Measurements from ENCODE around the gene TOMM40L. TPM values are rescaled to one million over a fixed set of nuclear protein-coding genes. Genes with fewer than 3 reads are reported as not detected.

The TOMM40L gene
- 12.5 and 21.6 TPM in 2 replicates for total RNA-seq
- 12.6 and 13.6 TPM in 2 replicates for polyA plus RNA-seq

GRCh38 chr1:161225534-161226319, at the start of gene TOMM40L:
TOMM40L (plus strand) TSS chr1:161226060; CDS start chr1:161226490, 430 bp downstream.
- no peaks in the 10 kb centered on the region for H3K27me3 ChIP-seq
- peak within 1 kb of the TSS; percentile 73 for H3K27ac ChIP-seq
- no peaks in the 10 kb centered on the region for H3K36me3 ChIP-seq
- peaks cover 8% of the 10 kb centered on the region for H3K4me1 ChIP-seq (ENCODE audit: low read depth)
- DNase-seq (ENCODE audit: low read depth in 1 of 2, low spot score in 1 of 2), result peak; percentile 97 to 100
- no peaks in the 10 kb centered on the region for H3K9me3 ChIP-seq (ENCODE audit: low read depth)
- peak within 1 kb of the TSS; percentile 86 for H3K4me3 ChIP-seq
- TF ChIP-seq CTCF (IDR thresholded peaks at IDR 0.05; ENCODE audit: low read depth, low read length), result peak; percentile 76

GRCh38 chr1:161176468-161177111, 49.3 kb upstream of the TOMM40L start:
- Histone ChIP-seq H3K27ac (peak overlapping the region; percentile 44), H3K27me3 (no peaks in the 10 kb centered on the region), H3K4me1 (ENCODE audit: low read depth) (no peaks in the 10 kb centered on the region), H3K4me3 (peak overlapping the region; percentile 61), H3K9me3 (ENCODE audit: low read depth) (no peaks in the 10 kb centered on the region), H3K36me3 (peaks cover 23% of the 10 kb centered on the region)
- no peak for DNase-seq (ENCODE audit: low read depth in 1 of 2, low spot score in 1 of 2)
- TF ChIP-seq CTCF (IDR thresholded peaks at IDR 0.05; ENCODE audit: low read depth, low read length), result no peak

GRCh38 chr1:161177112-161177935, 48.5 kb upstream of the TOMM40L start, which contains the start of gene B4GALT3:
B4GALT3 (minus strand) TSS chr1:161177507; CDS start chr1:161176060, 1,447 bp downstream.
- Histone ChIP-seq H3K4me3 (peak within 1 kb of the TSS; percentile 61), H3K4me1 (ENCODE audit: low read depth) (no peaks in the 10 kb centered on the region), H3K36me3 (peaks cover 21% of the 10 kb centered on the region), H3K9me3 (ENCODE audit: low read depth) (no peaks in the 10 kb centered on the region), H3K27ac (peak within 1 kb of the TSS; percentile 44), H3K27me3 (no peaks in the 10 kb centered on the region)
- no peak for TF ChIP-seq CTCF (IDR thresholded peaks at IDR 0.05; ENCODE audit: low read depth, low read length)
- peak; percentile 84 to 92 for DNase-seq (ENCODE audit: low read depth in 1 of 2, low spot score in 1 of 2)

GRCh38 chr1:161177936-161178244, 48.0 kb upstream of the TOMM40L start:
- Histone ChIP-seq H3K27ac (peak overlapping the region; percentile 44), H3K36me3 (peaks cover 20% of the 10 kb centered on the region), H3K27me3 (no peaks in the 10 kb centered on the region), H3K9me3 (ENCODE audit: low read depth) (no peaks in the 10 kb centered on the region), H3K4me3 (no peak overlapping the region), H3K4me1 (ENCODE audit: low read depth) (no peaks in the 10 kb centered on the region)
- TF ChIP-seq CTCF (IDR thresholded peaks at IDR 0.05; ENCODE audit: low read depth, low read length), result no peak
- DNase-seq (ENCODE audit: low read depth in 1 of 2, low spot score in 1 of 2), result no peak

GRCh38 chr1:161179698-161180097, 46.2 kb upstream of the TOMM40L start:
- Histone ChIP-seq H3K4me1 (ENCODE audit: low read depth) (no peaks in the 10 kb centered on the region), H3K9me3 (ENCODE audit: low read depth) (no peaks in the 10 kb centered on the region), H3K27me3 (no peaks in the 10 kb centered on the region), H3K27ac (no peak overlapping the region), H3K4me3 (no peak overlapping the region), H3K36me3 (peaks cover 7% of the 10 kb centered on the region)
- no peak for DNase-seq (ENCODE audit: low read depth in 1 of 2, low spot score in 1 of 2)
- TF ChIP-seq CTCF (IDR thresholded peaks at IDR 0.05; ENCODE audit: low read depth, low read length), result no peak
